GM21576 (cell line): ENCODE measurements around the gene CDON.
"Not testable (repeated sequence)": the region's sequence is repeated elsewhere in the genome, so short reads cannot be mapped to it uniquely, and the experiment has no call there.

Experiments
- ATAC-seq: cut with Tn5 transposase; IDR thresholded peaks from one replicate; pipeline ENCODE4 v1.9.1; 2021; ENCODE audit warnings: mild to moderate bottlenecking, moderate library complexity; ENCODE audit not compliant: unreplicated experiment

The CDON gene

DNA sequence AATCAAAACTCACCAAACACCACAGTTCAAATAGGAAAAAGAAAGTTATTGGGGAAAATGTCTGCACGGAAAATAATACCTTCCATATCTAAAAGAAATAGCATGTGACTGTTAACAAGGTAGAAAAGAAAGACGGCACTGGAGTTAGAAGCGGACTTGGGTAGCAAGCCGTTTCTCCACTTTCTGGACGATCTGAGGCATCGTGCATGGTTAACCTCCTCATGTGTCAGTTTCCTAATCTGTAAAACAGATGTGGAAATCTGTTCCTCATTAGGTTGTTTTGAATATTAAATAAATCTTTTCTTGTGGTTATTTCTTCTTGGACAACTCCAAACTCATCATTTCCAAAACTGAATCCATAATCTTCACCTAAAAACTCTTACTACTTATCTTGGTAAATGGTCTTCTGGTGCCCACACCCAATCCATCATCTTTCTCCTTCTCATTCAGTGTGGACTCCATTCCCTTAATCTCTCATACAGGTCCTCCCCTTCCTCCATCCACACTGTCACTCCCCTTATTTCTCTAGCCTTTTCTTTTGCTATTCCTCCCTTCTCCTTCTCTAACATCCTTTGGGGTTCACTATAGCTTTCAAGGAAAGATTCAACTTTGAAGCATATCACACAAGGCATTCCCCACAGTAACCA, 63.3 kb downstream of the CDON start:
- no peak for ATAC-seq

DNA sequence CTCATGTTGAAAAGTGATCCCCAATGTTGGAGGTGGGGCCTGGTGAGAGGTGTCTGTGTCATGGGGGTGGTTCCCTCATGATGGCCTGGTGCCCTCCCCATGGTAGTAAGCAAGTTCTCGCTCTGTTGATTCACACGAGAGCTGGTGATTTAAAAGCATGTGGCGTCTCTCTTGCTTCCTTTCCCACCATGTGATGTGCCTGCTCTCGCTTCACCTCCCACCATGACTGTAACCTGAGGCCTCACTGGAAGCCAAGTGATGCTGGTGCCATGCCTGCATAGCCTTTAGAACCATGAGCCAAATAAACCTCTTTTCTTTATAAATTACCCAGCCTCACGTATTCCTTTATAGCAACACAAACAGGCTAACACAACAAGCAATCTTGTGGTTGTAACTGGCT, 64.4 kb downstream of the CDON start:
- ATAC-seq = no peak

- ATAC-seq = peak; percentile 93
Measured at GRCh38 chr11:125995313-125995712, 67.4 kb downstream of the CDON start.

- no peak for ATAC-seq
Measured at GRCh38 chr11:125994509-125994908, 68.2 kb downstream of the CDON start.

- no peak for ATAC-seq
Measured at GRCh38 chr11:125992893-125993292, 69.8 kb downstream of the CDON start.

DNA sequence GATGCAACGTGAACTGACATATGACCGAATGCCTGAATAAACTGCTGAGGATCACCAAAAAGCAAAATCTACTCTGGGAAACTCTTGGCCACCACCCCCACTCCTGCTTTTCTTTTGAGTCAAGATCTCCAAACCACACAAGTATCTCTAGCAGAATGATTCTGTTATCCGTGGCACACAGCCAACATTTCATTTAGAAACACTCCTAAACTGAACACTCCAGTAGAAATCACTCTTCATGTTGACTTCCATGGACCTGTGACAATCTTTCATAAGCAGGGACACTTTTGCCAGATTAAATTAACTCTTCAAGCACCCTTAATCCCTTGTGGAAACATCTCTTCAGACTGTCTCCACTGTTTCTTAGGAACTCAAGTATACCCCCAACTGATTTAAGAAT, 72.4 kb downstream of the CDON start:
- no peak for ATAC-seq

GRCh38 chr11:125987066-125987641, 75.5 kb downstream of the CDON start:
- no peak for ATAC-seq

DNA sequence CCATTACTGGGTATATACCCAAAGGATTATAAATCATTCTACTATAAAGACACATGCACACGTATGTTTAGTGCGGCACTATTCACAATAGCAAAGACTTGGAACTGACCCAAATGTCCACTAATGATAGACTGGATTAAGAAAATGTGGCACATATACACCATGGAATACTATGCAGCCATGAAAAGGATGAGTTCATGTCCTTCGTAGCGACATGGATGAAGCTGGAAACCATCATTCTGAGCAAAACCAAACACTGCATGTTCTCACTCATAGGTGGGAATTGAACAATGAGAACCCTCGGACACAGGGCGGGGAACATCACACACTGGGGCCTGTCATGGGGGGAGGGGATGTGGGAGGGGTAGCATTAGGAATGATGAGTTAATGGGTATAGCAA, 76.7 kb downstream of the CDON start:
- ATAC-seq = not testable (repeated sequence)

DNA sequence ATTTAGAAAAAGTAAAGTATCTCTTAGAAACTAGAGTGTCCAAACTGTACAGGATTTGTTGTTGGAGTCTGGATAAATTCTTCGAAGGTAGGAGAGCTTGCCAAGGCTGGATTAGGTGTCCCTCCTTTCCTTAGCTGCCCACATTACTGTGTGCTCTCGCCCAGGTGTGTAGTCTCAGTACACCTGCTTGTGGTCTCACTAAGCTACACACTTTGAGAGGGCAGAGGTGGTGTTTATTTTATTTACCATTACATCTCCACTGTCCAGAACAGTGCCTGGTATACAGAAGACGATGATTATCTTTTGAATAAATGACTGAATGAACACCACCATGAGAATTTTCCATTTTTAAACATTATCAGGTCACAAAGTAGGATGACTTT, 80.3 kb downstream of the CDON start:
- no peak for ATAC-seq

GRCh38 chr11:125980436-125980835, 82.2 kb downstream of the CDON start:
- ATAC-seq = no peak

GRCh38 chr11:125979511-125979910, 83.2 kb downstream of the CDON start:
- ATAC-seq = no peak

DNA sequence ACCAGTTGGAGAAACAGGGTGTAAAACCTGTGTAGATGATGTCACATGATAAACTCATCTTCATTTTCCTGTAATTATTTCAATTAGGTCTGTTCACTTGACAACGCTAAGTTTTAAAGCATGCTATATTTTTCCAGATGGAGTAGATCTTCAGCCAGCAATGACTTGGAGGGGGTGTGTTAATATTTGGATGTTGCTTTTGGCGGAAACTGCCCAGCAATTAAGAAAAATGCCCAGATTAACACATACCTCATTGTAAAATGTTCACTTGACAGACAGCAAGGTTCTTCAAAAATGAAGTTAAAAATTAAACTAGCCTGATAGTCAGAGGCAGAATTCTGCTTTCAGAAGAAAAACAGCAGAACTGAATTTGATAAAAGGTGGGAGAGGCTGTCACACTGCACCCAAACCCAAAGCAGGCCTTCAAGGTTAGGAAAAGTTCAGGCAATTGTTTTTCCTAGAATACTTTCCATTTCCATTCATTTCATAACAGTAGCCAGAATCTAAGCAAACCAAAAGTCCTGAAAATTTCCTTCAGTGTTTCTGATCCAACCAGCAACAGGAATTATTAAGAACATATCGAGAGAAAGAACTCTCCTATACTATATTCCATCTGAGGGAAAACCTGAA, 83.8 kb downstream of the CDON start:
- ATAC-seq = no peak

- no peak for ATAC-seq
Measured at GRCh38 chr11:125978181-125978716, 84.4 kb downstream of the CDON start.

DNA sequence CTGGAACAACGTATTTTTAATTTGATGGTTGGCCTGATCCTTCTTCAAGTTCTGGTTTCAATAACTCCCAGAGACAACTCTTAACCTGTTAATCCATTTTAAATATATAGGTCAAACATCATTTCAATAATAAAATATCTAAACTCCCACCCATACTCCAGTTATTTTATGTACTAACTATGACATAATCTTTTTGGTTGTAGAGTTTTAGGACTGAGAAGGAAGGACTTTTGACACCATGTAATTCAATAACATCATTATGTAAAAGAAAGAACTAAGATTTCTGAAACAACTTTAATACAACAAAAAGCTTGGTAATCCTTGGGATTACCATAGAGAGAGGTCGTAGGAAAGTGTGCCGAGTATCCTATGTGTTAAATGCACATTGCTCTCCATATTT, 85.3 kb downstream of the CDON start:
- ATAC-seq = no peak

GRCh38 chr11:125976156-125976555, 86.5 kb downstream of the CDON start:
- no peak for ATAC-seq

- ATAC-seq = no peak
Measured at GRCh38 chr11:125975634-125976033, 87.0 kb downstream of the CDON start.

DNA sequence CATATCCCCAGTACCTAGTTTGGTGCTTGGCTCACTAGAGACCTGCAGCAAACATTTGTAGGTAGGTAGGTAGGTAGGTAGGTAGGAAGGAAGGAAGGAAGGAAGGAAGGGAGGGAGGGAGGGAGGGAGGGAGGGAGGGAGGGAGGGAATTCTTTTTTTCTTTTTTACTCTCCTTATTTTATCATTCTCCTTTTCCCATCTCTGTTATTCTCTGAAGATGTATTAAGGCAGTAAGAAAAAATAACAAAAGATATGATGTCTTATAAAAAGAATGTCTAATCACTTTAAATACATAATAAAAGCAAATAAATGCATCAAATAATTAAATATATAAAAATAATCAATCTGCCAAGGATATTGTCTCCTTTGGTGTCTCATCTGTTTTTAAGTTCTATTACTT, 88.4 kb downstream of the CDON start:
- ATAC-seq = no peak

DNA sequence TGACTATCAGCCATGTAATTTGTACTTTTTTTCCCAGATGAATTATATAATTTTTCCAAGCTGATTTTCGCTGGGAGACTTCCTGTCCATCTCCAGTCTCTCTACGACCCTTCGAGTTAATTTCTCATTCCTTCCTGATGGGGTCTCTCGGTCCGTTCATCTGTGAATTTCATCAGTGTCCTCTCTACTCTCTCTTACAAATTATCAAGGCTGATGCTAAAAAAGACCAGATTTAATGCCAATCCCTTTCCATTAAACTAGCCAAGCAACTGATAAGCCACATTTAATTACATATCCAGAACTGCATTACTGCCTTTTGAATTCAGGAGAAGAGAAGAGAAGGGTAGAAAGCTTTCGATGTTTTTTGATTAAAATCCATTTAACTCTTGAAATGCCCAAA, 91.0 kb downstream of the CDON start:
- no peak for ATAC-seq

DNA sequence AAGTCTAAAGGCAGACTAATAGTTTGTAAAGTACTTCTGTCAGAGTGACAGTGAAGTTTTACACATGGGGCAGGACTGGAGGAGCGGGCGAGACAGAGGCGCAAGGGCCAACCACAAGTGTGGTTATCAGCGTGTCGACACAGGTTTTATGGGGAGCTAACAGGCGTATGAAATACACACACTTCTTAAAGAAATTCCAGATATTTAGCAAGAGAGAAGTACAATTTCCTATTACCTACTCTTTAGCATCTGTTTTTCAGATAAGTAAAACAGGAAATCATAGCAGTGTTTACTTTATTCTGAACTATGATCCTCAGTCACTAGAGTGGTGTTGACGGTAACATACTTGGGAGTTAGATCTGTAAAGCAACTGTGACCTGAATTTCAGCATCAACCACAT, 94.3 kb downstream of the CDON start:
- ATAC-seq = no peak

DNA sequence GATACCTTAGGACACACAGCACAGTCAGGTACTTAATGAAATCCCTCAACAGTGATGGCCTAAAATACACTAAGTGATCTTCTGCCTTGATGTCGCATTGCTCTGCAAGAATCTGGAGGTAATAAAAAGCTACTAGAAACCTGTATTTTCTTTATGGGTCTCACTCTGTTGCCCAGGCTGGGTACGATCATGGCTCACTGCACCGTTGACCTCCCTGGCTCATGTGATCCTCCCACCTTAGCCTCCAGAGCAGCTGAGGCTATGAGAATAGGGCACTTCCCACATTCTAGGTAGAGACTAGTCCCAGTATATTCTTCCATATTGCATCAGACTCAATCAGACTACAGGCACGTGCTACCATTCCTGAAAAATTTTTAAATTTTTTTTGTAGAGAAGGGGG, 95.2 kb downstream of the CDON start:
- ATAC-seq = no peak

- ATAC-seq = no peak
Measured at GRCh38 chr11:125960771-125961170, 101.9 kb downstream of the CDON start.

DNA sequence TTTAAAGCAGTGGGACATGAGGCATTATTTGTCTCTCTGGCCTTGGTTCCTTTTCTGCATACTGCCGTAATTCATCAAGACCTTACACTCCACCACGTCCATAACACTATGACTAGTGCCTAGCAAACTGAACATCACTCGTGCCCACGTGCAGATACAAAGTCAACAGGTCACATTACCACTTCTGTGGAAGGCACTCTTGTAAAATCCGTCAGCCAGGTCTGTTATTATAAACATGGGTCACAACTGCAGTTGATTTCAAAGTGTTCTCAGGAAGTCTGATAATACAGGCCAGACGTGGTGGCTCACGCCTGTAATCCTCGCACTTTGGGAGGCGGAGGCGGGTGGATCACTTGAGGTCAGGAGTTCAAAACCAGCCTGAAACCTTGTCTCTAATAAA, 102.7 kb downstream of the CDON start:
- ATAC-seq = no peak
